Testis (tissue), 3 donors: Measurements from ENCODE around the gene FAM184B. TPM values are rescaled to one million over a fixed set of nuclear protein-coding genes. Genes with fewer than 3 reads are reported as not detected.

Source experiments
- DNase-seq: peaks from one replicate; pipeline ENCODE4 v3.0.0-alpha.2; 2019
- H3K27ac ChIP-seq, 2 donors: fragments of 200-600 bp; sonication (generic); one replicate each; pipeline ENCODE4 v1.5.1; 2019
- H3K27me3 ChIP-seq: fragments of 200-600 bp; sonication (generic); one replicate; pipeline ENCODE4 v1.5.1; 2019
- H3K36me3 ChIP-seq: fragments of 200-600 bp; sonication (generic); one replicate; pipeline ENCODE4 v1.5.1; 2017; ENCODE audit warnings: low read depth; ENCODE audit errors: missing control alignments
- H3K4me1 ChIP-seq: fragments of 200-600 bp; sonication (generic); one replicate; pipeline ENCODE4 v1.5.1; 2019
- H3K4me3 ChIP-seq, 2 donors: fragments of 200-600 bp; sonication (generic); one replicate each; pipeline ENCODE4 v1.5.1; 2017 to 2019
- H3K9me3 ChIP-seq: fragments of 200-600 bp; sonication (generic); one replicate; pipeline ENCODE4 v1.5.1; 2017
- POLR2A ChIP-seq: fragments of 450-650 bp; IDR thresholded peaks from one replicate; pipeline ENCODE4 v1.6.1; 2017; ENCODE audit warnings: antibody characterized with exemption, mild to moderate bottlenecking, moderate library complexity
- WGBS, 2 donors: methylation state at CpG; one replicate each; pipeline ENCODE4 v1.1.5; 2018; 5-methylcytosine and 5-hydroxymethylcytosine counted together
- intact Hi-C: fragments of 100-400 bp; cut with DNase I; formaldehyde crosslinking; loops from one replicate; pipeline ENCODE4 v1.15.1; 2023; ENCODE audit warnings: low total_unique reads
- polyA plus RNA-seq: library from polyadenylated mRNA; stranded (reverse); fragments of 350-450 nt; fragmentation: Illumina TruSeq; extraction: RNeasy Lipid Tissue Mini Kit (QIAGEN cat#74804); gene quantifications from one replicate; pipeline ENCODE4 v1.2.3, GENCODE V29; 2014; ENCODE audit warnings: low read depth, low replicate concordance; ENCODE audit not compliant: insufficient read depth
- total RNA-seq, 2 donors: library from RNA; depleted of rRNA; stranded (reverse); fragments of >200 nt; gene quantifications; one replicate each; pipeline ENCODE4 v1.2.3, GENCODE V29; 2016
- TF ChIP-seq, protein P1 (sequence below), 3 experiments: fragments of 450-650 bp in 2 of 3; fragments of 200-600 bp in 1 of 3; sonication (generic) in 1 of 3; IDR thresholded peaks; one replicate each; pipeline ENCODE4 v1.5.1; 2016 to 2019; ENCODE audit warnings: antibody characterized with exemption in 3 of 3, mild to moderate bottlenecking in 2 of 3, moderate library complexity in 1 of 3

Gene FAM184B
- total and polyA plus RNA-seq, 3 donors from 2014 or later = 0.08 to 0.26 (median 0.19) TPM

DNA sequence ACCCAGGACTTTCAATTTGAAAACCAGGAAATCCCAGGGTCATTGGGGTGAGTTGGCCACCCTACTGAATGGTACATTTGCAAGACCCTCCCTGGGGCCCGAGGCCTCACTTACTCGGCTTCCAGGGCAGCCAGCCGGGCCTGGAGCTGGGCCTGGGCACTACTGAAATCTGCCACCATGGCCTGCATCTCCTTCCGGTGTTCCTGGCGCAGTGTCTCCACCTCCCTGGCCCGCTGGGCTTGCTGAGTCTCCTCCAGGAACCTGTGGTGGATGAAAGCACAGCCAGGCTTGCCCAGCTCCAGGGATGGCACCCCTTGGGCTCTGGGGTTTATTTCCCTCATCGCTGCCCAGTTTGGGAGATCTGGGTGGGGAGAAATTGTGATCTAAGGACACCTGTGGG, 142.3 kb downstream of the FAM184B start:
- TF ChIP-seq POLR2A = no peak
- TF ChIP-seq, protein P1, sequence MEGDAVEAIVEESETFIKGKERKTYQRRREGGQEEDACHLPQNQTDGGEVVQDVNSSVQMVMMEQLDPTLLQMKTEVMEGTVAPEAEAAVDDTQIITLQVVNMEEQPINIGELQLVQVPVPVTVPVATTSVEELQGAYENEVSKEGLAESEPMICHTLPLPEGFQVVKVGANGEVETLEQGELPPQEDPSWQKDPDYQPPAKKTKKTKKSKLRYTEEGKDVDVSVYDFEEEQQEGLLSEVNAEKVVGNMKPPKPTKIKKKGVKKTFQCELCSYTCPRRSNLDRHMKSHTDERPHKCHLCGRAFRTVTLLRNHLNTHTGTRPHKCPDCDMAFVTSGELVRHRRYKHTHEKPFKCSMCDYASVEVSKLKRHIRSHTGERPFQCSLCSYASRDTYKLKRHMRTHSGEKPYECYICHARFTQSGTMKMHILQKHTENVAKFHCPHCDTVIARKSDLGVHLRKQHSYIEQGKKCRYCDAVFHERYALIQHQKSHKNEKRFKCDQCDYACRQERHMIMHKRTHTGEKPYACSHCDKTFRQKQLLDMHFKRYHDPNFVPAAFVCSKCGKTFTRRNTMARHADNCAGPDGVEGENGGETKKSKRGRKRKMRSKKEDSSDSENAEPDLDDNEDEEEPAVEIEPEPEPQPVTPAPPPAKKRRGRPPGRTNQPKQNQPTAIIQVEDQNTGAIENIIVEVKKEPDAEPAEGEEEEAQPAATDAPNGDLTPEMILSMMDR (IDR thresholded peaks at IDR 0.05) = no peak
- 81% methylated on average over 7 of the region's 7 CpGs; no CpG with 5 or more reads in 1 of the 2 donors for WGBS, 2 donors
- H3K27ac ChIP-seq = no peak overlapping the region
- H3K4me3 ChIP-seq = no peak overlapping the region
- no peaks in the 10 kb centered on the region for H3K36me3 ChIP-seq
- DNase-seq = no peak
- H3K4me1 ChIP-seq = no peaks in the 10 kb centered on the region
- H3K27me3 ChIP-seq = no peaks in the 10 kb centered on the region
- H3K9me3 ChIP-seq = no peaks in the 10 kb centered on the region
- intact Hi-C loops = loop anchor here (5.0 kb wide), 1 partner anchor 92 kb away; no protein-coding TSS in a partner anchor

DNA sequence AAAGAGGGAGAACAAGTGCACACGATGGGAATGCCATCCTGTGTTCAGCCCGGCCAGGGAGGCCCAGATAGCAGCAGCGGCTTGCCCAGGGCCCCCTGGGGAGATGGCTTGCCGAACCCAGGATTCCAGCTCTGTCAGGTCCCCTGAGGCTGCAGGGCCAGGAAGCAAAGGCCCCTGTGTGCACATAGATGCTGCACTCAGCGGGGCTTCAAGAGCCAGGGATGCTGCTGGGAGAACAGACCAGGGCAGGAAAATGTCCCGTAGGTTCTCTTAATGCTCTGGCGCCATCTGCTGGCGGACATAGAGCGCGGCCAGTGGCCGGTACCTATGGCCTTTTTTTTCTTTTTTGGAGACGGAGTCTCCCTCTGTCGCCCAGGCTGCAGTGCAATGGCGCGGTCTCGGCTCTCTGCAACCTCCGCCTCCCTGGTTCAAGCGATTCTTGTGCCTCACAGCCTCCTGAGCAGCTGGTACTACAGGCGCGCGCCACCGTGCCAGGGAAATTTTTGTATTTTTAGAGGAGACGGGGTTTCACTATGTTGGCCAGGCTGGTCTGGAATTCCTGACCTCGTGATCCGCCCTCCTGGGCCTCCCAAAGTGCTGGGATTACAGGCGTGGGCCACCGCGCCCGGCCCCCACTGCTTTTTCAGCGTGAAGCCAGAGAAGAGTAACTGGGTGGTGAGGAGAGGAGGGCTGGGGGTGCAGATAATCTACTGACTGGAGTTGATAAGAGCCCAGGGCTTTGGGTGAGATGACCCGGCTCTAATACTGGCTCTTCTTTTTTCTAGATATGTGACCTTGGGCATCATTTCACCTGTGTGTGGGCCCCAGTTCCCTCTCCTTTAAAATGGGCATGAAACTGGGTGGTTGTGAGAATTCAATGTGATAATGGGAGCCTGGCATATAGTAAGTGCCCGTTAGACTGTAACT, 144.5 kb downstream of the FAM184B start:
- Histone ChIP-seq H3K4me1 (no peaks in the 10 kb centered on the region), H3K4me3 (no peak overlapping the region), H3K36me3 (no peaks in the 10 kb centered on the region), H3K27me3 (no peaks in the 10 kb centered on the region), H3K9me3 (no peaks in the 10 kb centered on the region), H3K27ac (no peak overlapping the region)
- no peak for TF ChIP-seq POLR2A
- TF ChIP-seq, protein P1 (IDR thresholded peaks at IDR 0.05) = peak; percentile 63 to 88 (median 74)
- intact Hi-C loops = loop anchor here (5.0 kb wide), 1 partner anchor 90 kb away; no protein-coding TSS in a partner anchor
- peak; percentile 83 for DNase-seq
- WGBS, 2 donors = 51 to 52% methylated on average over 28 to 32 of the region's 32 CpGs

- TF ChIP-seq, protein P1 (IDR thresholded peaks at IDR 0.05) = no peak
- TF ChIP-seq POLR2A = no peak
- Histone ChIP-seq H3K27ac (no peak overlapping the region), H3K4me1 (no peaks in the 10 kb centered on the region), H3K9me3 (no peaks in the 10 kb centered on the region), H3K27me3 (no peaks in the 10 kb centered on the region), H3K4me3 (no peak overlapping the region), H3K36me3 (no peaks in the 10 kb centered on the region)
- DNase-seq = no peak
- intact Hi-C loops = loop anchor here (5.0 kb wide), 1 partner anchor 89 kb away; no protein-coding TSS in a partner anchor
- WGBS, 2 donors = 58 to 66% methylated on average over 17 of the region's 17 CpGs
Observed at GRCh38 chr4:17636341-17636695, 145.1 kb downstream of the FAM184B start.

GRCh38 chr4:17635056-17635455, 146.4 kb downstream of the FAM184B start:
- no peaks in the 10 kb centered on the region for H3K9me3 ChIP-seq
- TF ChIP-seq, protein P1 (IDR thresholded peaks at IDR 0.05) = no peak
- TF ChIP-seq POLR2A = no peak
- no peak for DNase-seq
- no peaks in the 10 kb centered on the region for H3K27me3 ChIP-seq
- H3K4me1 ChIP-seq = no peaks in the 10 kb centered on the region
- no peaks in the 10 kb centered on the region for H3K36me3 ChIP-seq
- WGBS, 2 donors = 97 to 98% methylated on average over 4 of the region's 4 CpGs
- H3K4me3 ChIP-seq = no peak overlapping the region
- intact Hi-C loops = loop anchor here (5.0 kb wide), 1 partner anchor 88 kb away; no protein-coding TSS in a partner anchor
- H3K27ac ChIP-seq = no peak overlapping the region
